ENCODE measurements around the gene ATF3. TPM values are rescaled to one million over a fixed set of nuclear protein-coding genes. Genes with fewer than 3 reads are reported as not detected.

The ATF3 gene
- total and polyA plus RNA-seq, 4 donors: 1.1 to 8.8 (median 5.5) TPM

DNA sequence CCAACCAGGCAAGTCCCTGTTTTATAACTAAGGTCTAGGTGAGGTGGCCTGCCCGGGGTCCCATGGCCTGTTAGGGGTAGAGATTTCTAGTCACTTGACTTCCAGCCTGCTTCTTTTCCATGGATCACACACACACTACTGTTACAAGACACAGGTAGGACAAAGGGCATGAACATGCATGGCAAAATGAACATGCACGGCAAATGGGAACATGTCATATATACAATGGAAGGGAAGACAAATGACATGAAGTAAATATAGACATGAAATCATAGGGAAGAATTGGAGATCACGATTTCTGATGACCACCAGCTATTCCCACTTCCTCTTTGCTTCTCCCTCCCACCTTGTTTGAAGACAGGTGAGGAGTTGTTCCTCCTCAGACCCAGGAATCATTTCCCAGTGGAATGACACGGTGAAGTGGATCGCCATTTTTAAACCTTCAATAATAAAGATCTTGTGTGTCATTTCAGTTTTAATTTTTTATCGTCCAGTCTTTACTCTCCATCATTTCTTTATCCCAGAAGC, 47.6 kb upstream of the ATF3 start:
- Histone ChIP-seq H3K27me3 (ENCODE audit: control insufficient read depth in 4 of 4, insufficient read depth in 4 of 4, low read length in 3 of 4) (no peaks in the 10 kb centered on the region), H3K36me3 (ENCODE audit: control insufficient read depth in 4 of 4, insufficient read depth in 3 of 4, low read depth in 1 of 4, low read length in 3 of 4) (no peaks in the 10 kb centered on the region), H3K4me1 (ENCODE audit: control insufficient read depth in 4 of 4, insufficient read depth in 4 of 4, low read length in 3 of 4) (peaks cover 0 to 7% (median 0%) of the 10 kb centered on the region in 4 donors), H3K27ac (ENCODE audit: low read depth in 1 of 2, low read length in 2 of 2) (no peak overlapping the region), H3K9me3 (ENCODE audit: control insufficient read depth in 4 of 4, low read length in 3 of 4) (no peaks in the 10 kb centered on the region), H3K4me3 (ENCODE audit: low read depth in 1 of 3, low read length in 3 of 3) (no peak overlapping the region), H3K9ac (ENCODE audit: low read depth in 1 of 2, low read length in 2 of 2) (no peak overlapping the region)
- WGBS: 86% methylated on average over 6 of the region's 6 CpGs
- TF ChIP-seq FOXA2 (IDR thresholded peaks at IDR 0.05): no peak
- TF ChIP-seq RAD21 (IDR thresholded peaks at IDR 0.05): no peak
- TF ChIP-seq JUND (IDR thresholded peaks at IDR 0.05): no peak
- no peak for TF ChIP-seq YY1 (IDR thresholded peaks at IDR 0.05)
- TF ChIP-seq SP1 (IDR thresholded peaks at IDR 0.05): no peak
- no peak for TF ChIP-seq RXRA (IDR thresholded peaks at IDR 0.05)
- TF ChIP-seq, protein P1, sequence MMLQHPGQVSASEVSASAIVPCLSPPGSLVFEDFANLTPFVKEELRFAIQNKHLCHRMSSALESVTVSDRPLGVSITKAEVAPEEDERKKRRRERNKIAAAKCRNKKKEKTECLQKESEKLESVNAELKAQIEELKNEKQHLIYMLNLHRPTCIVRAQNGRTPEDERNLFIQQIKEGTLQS (IDR thresholded peaks at IDR 0.05): no peak
- no peak for TF ChIP-seq NR2F2 (IDR thresholded peaks at IDR 0.05)
- TF ChIP-seq HNF4G (IDR thresholded peaks at IDR 0.05): no peak
- no peak for DNase-seq (ENCODE audit: low spot score)

DNA sequence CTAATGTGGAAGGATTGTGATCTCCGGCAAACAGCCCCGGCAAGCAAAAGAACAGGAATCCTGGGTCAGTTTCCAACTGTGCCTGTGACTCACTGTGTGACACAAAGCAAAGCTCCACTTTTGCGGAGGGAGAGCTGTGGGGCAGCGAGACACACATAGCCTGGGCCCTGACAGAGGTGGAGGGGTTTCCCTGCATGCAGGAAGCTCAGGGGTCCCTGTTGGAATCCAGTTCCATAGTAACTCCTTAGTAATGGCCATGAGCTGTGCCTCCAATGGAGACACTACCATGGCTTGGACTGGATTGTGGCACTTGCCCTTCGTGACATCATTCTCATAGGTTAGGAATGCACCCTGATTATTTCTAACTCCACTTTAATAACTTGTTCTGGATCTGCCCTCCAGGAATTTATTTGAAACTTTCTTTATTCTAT, 47.0 kb upstream of the ATF3 start:
- Histone ChIP-seq H3K4me3 (ENCODE audit: low read depth in 1 of 3, low read length in 3 of 3) (no peak overlapping the region), H3K27ac (ENCODE audit: low read depth in 1 of 2, low read length in 2 of 2) (no peak overlapping the region), H3K9me3 (ENCODE audit: control insufficient read depth in 4 of 4, low read length in 3 of 4) (no peaks in the 10 kb centered on the region), H3K4me1 (ENCODE audit: control insufficient read depth in 4 of 4, insufficient read depth in 4 of 4, low read length in 3 of 4) (peaks cover 0 to 7% (median 0%) of the 10 kb centered on the region in 4 donors), H3K9ac (ENCODE audit: low read depth in 1 of 2, low read length in 2 of 2) (no peak overlapping the region), H3K36me3 (ENCODE audit: control insufficient read depth in 4 of 4, insufficient read depth in 3 of 4, low read depth in 1 of 4, low read length in 3 of 4) (no peaks in the 10 kb centered on the region), H3K27me3 (ENCODE audit: control insufficient read depth in 4 of 4, insufficient read depth in 4 of 4, low read length in 3 of 4) (no peaks in the 10 kb centered on the region)
- no peak for TF ChIP-seq HNF4A (conservative IDR thresholded peaks at IDR 0.05)
- no peak for TF ChIP-seq TAF1 (conservative IDR thresholded peaks at IDR 0.05)
- TF ChIP-seq, protein P2, sequence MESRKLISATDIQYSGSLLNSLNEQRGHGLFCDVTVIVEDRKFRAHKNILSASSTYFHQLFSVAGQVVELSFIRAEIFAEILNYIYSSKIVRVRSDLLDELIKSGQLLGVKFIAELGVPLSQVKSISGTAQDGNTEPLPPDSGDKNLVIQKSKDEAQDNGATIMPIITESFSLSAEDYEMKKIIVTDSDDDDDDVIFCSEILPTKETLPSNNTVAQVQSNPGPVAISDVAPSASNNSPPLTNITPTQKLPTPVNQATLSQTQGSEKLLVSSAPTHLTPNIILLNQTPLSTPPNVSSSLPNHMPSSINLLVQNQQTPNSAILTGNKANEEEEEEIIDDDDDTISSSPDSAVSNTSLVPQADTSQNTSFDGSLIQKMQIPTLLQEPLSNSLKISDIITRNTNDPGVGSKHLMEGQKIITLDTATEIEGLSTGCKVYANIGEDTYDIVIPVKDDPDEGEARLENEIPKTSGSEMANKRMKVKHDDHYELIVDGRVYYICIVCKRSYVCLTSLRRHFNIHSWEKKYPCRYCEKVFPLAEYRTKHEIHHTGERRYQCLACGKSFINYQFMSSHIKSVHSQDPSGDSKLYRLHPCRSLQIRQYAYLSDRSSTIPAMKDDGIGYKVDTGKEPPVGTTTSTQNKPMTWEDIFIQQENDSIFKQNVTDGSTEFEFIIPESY (IDR thresholded peaks at IDR 0.05): no peak
- TF ChIP-seq, protein P3, sequence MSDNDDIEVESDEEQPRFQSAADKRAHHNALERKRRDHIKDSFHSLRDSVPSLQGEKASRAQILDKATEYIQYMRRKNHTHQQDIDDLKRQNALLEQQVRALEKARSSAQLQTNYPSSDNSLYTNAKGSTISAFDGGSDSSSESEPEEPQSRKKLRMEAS (IDR thresholded peaks at IDR 0.05): no peak
- no peak for TF ChIP-seq YY1 (IDR thresholded peaks at IDR 0.05)
- TF ChIP-seq, protein P4, sequence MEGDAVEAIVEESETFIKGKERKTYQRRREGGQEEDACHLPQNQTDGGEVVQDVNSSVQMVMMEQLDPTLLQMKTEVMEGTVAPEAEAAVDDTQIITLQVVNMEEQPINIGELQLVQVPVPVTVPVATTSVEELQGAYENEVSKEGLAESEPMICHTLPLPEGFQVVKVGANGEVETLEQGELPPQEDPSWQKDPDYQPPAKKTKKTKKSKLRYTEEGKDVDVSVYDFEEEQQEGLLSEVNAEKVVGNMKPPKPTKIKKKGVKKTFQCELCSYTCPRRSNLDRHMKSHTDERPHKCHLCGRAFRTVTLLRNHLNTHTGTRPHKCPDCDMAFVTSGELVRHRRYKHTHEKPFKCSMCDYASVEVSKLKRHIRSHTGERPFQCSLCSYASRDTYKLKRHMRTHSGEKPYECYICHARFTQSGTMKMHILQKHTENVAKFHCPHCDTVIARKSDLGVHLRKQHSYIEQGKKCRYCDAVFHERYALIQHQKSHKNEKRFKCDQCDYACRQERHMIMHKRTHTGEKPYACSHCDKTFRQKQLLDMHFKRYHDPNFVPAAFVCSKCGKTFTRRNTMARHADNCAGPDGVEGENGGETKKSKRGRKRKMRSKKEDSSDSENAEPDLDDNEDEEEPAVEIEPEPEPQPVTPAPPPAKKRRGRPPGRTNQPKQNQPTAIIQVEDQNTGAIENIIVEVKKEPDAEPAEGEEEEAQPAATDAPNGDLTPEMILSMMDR (IDR thresholded peaks at IDR 0.05; ENCODE audit: low read depth, low read length, missing input control): no peak
- TF ChIP-seq SP1 (IDR thresholded peaks at IDR 0.05): no peak
- no peak for TF ChIP-seq JUND (IDR thresholded peaks at IDR 0.05)
- TF ChIP-seq FOXA1 (IDR thresholded peaks at IDR 0.05): no peak
- TF ChIP-seq RXRA (IDR thresholded peaks at IDR 0.05): no peak
- no peak for TF ChIP-seq EGR1 (IDR thresholded peaks at IDR 0.05; ENCODE audit: low read depth in 2 of 2)
- no peak for TF ChIP-seq NR2F2 (IDR thresholded peaks at IDR 0.05)
- TF ChIP-seq, protein P5, sequence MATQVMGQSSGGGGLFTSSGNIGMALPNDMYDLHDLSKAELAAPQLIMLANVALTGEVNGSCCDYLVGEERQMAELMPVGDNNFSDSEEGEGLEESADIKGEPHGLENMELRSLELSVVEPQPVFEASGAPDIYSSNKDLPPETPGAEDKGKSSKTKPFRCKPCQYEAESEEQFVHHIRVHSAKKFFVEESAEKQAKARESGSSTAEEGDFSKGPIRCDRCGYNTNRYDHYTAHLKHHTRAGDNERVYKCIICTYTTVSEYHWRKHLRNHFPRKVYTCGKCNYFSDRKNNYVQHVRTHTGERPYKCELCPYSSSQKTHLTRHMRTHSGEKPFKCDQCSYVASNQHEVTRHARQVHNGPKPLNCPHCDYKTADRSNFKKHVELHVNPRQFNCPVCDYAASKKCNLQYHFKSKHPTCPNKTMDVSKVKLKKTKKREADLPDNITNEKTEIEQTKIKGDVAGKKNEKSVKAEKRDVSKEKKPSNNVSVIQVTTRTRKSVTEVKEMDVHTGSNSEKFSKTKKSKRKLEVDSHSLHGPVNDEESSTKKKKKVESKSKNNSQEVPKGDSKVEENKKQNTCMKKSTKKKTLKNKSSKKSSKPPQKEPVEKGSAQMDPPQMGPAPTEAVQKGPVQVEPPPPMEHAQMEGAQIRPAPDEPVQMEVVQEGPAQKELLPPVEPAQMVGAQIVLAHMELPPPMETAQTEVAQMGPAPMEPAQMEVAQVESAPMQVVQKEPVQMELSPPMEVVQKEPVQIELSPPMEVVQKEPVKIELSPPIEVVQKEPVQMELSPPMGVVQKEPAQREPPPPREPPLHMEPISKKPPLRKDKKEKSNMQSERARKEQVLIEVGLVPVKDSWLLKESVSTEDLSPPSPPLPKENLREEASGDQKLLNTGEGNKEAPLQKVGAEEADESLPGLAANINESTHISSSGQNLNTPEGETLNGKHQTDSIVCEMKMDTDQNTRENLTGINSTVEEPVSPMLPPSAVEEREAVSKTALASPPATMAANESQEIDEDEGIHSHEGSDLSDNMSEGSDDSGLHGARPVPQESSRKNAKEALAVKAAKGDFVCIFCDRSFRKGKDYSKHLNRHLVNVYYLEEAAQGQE (IDR thresholded peaks at IDR 0.05): no peak
- TF ChIP-seq FOXA2 (IDR thresholded peaks at IDR 0.05): no peak
- TF ChIP-seq, protein P1 (IDR thresholded peaks at IDR 0.05): no peak
- no peak for TF ChIP-seq GABPA (IDR thresholded peaks at IDR 0.05 in 1 of 2, conservative IDR thresholded peaks at IDR 0.05 in 1 of 2)
- no peak for DNase-seq (ENCODE audit: low spot score)
- WGBS: 84% methylated on average over 5 of the region's 5 CpGs
